HUES64 (cell line): ENCODE measurements around the gene OBP2A.
"Not testable (repeated sequence)": the region's sequence is repeated elsewhere in the genome, so short reads cannot be mapped to it uniquely, and the experiment has no call there.

Experiments used
- H3K27ac ChIP-seq: 2 replicates; pipeline ENCODE4 v1.7.0; 2013; ENCODE audit warnings: low read depth, low read length, inconsistent platforms
- H3K27me3 ChIP-seq: 2 replicates; pipeline ENCODE4 v1.6.1; 2013; ENCODE audit warnings: mild to moderate bottlenecking, low read length; ENCODE audit not compliant: insufficient read depth
- H3K36me3 ChIP-seq: 2 replicates; pipeline ENCODE4 v1.6.1; 2013; ENCODE audit warnings: mild to moderate bottlenecking, low read length; ENCODE audit not compliant: insufficient read depth
- H3K4me1 ChIP-seq: 2 replicates; pipeline ENCODE4 v1.6.1; 2013; ENCODE audit warnings: mild to moderate bottlenecking, low read length, moderate library complexity; ENCODE audit not compliant: insufficient read depth
- H3K4me3 ChIP-seq: 2 replicates; pipeline ENCODE4 v1.5.1; 2013; ENCODE audit warnings: mild to moderate bottlenecking, low read length, moderate library complexity
- H3K9ac ChIP-seq: 2 replicates; pipeline ENCODE4 v1.6.1; 2013; ENCODE audit warnings: mild to moderate bottlenecking, low read depth, low read length
- H3K9me3 ChIP-seq: 2 replicates; pipeline ENCODE4 v1.6.1; 2013; ENCODE audit warnings: low read depth, low read length; ENCODE audit not compliant: insufficient read depth
- WGBS: fragments of 150-250, 120-280 bp; methylation state at CpG from one replicate; pipeline ENCODE4 v1.1.7; 2013; ENCODE audit warnings: missing lambda C conversion rate; 5-methylcytosine and 5-hydroxymethylcytosine counted together

Gene OBP2A

GRCh38 chr9:135533113-135533512 is 12.8 kb upstream of the OBP2A start:
- WGBS = 94% methylated on average over 3 of the region's 3 CpGs
- Histone ChIP-seq H3K4me1 (peaks cover 3% of the 10 kb centered on the region; the same call in 1 of the 2 replicates), H3K4me3 (no peak overlapping the region), H3K27me3 (no peaks in the 10 kb centered on the region), H3K27ac (no peak overlapping the region), H3K9ac (no peak overlapping the region), H3K36me3 (no peaks in the 10 kb centered on the region), H3K9me3 (no peaks in the 10 kb centered on the region)

- Histone ChIP-seq H3K36me3 (no peaks in the 10 kb centered on the region), H3K4me1 (peaks cover 3% of the 10 kb centered on the region; the same call in 1 of the 2 replicates), H3K4me3 (no peak overlapping the region), H3K9me3 (no peaks in the 10 kb centered on the region), H3K27me3 (no peaks in the 10 kb centered on the region), H3K27ac (no peak overlapping the region), H3K9ac (no peak overlapping the region)
- 88% methylated on average over 12 of the region's 12 CpGs for WGBS
Measured at GRCh38 chr9:135533674-135534073, 12.3 kb upstream of the OBP2A start.

GRCh38 chr9:135534192-135534711 is 11.7 kb upstream of the OBP2A start:
- H3K9ac ChIP-seq, H3K27me3 ChIP-seq, H3K4me3 ChIP-seq, H3K4me1 ChIP-seq, H3K36me3 ChIP-seq, H3K27ac ChIP-seq, H3K9me3 ChIP-seq: not testable (repeated sequence)
- 61% methylated on average over 10 of the region's 10 CpGs for WGBS

- not testable (repeated sequence) for H3K4me3 ChIP-seq, H3K27ac ChIP-seq, H3K27me3 ChIP-seq, H3K36me3 ChIP-seq, H3K4me1 ChIP-seq, H3K9ac ChIP-seq, H3K9me3 ChIP-seq
- WGBS = 91% methylated on average over 4 of the region's 4 CpGs
Measured at GRCh38 chr9:135534826-135535225, 11.1 kb upstream of the OBP2A start.

- H3K27me3 ChIP-seq, H3K27ac ChIP-seq, H3K4me3 ChIP-seq, H3K36me3 ChIP-seq, H3K9me3 ChIP-seq, H3K4me1 ChIP-seq, H3K9ac ChIP-seq: not testable (repeated sequence)
- WGBS = 94% methylated on average over 13 of the region's 13 CpGs
Measured at GRCh38 chr9:135535631-135536030, 10.3 kb upstream of the OBP2A start.

GRCh38 chr9:135536216-135536615 is 9.7 kb upstream of the OBP2A start:
- H3K27ac ChIP-seq = no peak overlapping the region
- H3K4me1 ChIP-seq = peaks cover 3% of the 10 kb centered on the region; the same call in 1 of the 2 replicates
- H3K27me3 ChIP-seq = no peaks in the 10 kb centered on the region
- no peaks in the 10 kb centered on the region for H3K9me3 ChIP-seq
- no peak overlapping the region for H3K9ac ChIP-seq
- no peak overlapping the region for H3K4me3 ChIP-seq
- no peaks in the 10 kb centered on the region for H3K36me3 ChIP-seq
- WGBS = 87% methylated on average over 8 of the region's 8 CpGs

GRCh38 chr9:135543262-135543894 is 2.5 kb upstream of the OBP2A start:
- not testable (repeated sequence) for H3K27ac ChIP-seq, H3K36me3 ChIP-seq, H3K9ac ChIP-seq, H3K27me3 ChIP-seq, H3K9me3 ChIP-seq, H3K4me1 ChIP-seq, H3K4me3 ChIP-seq
- 92% methylated on average over 8 of the region's 8 CpGs for WGBS

GRCh38 chr9:135544981-135545635 is 818 bp upstream of the OBP2A start:
- H3K4me1 ChIP-seq = no peaks in the 10 kb centered on the region
- H3K36me3 ChIP-seq = no peaks in the 10 kb centered on the region
- no peak overlapping the region for H3K27ac ChIP-seq
- no peak overlapping the region for H3K4me3 ChIP-seq
- no peak overlapping the region for H3K9ac ChIP-seq
- no peaks in the 10 kb centered on the region for H3K27me3 ChIP-seq
- H3K9me3 ChIP-seq = no peaks in the 10 kb centered on the region
- WGBS = 94% methylated on average over 14 of the region's 18 CpGs

GRCh38 chr9:135546792-135547617 is 1.1 kb downstream of the OBP2A start:
- not testable (repeated sequence) for H3K27ac ChIP-seq, H3K9ac ChIP-seq, H3K9me3 ChIP-seq, H3K27me3 ChIP-seq, H3K36me3 ChIP-seq, H3K4me3 ChIP-seq, H3K4me1 ChIP-seq
- 96% methylated on average over 20 of the region's 21 CpGs for WGBS

GRCh38 chr9:135547756-135548736 is 2.1 kb downstream of the OBP2A start:
- Histone ChIP-seq H3K9me3 (no peaks in the 10 kb centered on the region), H3K36me3 (no peaks in the 10 kb centered on the region), H3K9ac (no peak overlapping the region), H3K27me3 (no peaks in the 10 kb centered on the region), H3K27ac (no peak overlapping the region), H3K4me1 (no peaks in the 10 kb centered on the region), H3K4me3 (no peak overlapping the region)
- 90% methylated on average over 28 of the region's 28 CpGs for WGBS
